ENCODE measurements around the gene MDP1. TPM values are rescaled to one million over a fixed set of nuclear protein-coding genes. Genes with fewer than 3 reads are reported as not detected.

Gene MDP1
- total and polyA plus RNA-seq, 2 of the 8 experiments (the other 6 are each of a cell fraction or from before 2014, with no cell fraction given): 17.7 to 32.2 TPM

GRCh38 chr14:24259282-24260025, 43.6 kb upstream of the MDP1 start (continued):
- TF ChIP-seq CBX8 (IDR thresholded peaks at IDR 0.05; ENCODE audit: borderline replicate concordance, low read depth, low read length): no peak
- TF ChIP-seq CEBPB (IDR thresholded peaks at IDR 0.05; ENCODE audit: low read depth, low read length): no peak
- no peak for TF ChIP-seq FOSL1 (IDR thresholded peaks at IDR 0.05; ENCODE audit: insufficient read depth, low read depth, low read length)

Measured in H1 (cell line).